ENCODE data around the gene EPHB1. TPM values are rescaled to one million over a fixed set of nuclear protein-coding genes. Genes with fewer than 3 reads are reported as not detected.

EPHB1 gene
- total RNA-seq, 1 experiment from 2014 or later = 2.8 TPM

DNA sequence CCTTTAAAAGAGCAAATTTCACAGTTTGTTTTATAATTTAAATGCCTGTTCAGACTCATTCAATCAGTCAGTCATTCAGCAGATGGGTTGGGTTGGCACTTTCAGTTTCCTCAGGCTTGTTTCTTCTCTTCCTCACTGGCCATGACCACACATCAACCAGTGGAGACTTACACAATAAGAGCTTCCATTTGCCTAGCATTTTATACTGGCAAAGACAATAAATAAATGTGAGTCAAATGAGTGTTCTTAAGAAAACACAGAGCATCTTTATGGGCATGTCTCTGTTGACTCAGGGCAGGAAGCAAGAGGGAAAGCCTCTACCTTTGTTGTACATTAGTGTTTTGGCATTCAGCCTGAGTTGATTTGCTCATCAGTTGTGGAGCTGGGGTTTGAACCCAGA, 122.6 kb downstream of the EPHB1 start:
- Histone ChIP-seq H2AFZ (ENCODE audit: low read length) (no peak overlapping the region), H3K4me1 (ENCODE audit: insufficient read depth, low read length) (no peaks in the 10 kb centered on the region), H3K23ac (ENCODE audit: insufficient read length, low read depth, low read length) (no peak overlapping the region), H4K5ac (ENCODE audit: insufficient read length, low read depth, low read length) (no peak overlapping the region), H4K8ac (replicated peaks; ENCODE audit: insufficient read length, low read depth, low read length) (no peak overlapping the region), H3K9ac (ENCODE audit: extremely low read depth, insufficient read length, low read length) (no peak overlapping the region), H2BK20ac (ENCODE audit: low read depth, low read length, poor library complexity, severe bottlenecking) (no peak overlapping the region), H2BK15ac (ENCODE audit: low read depth, low read length) (no peak overlapping the region), H3K23me2 (ENCODE audit: insufficient read length, low read depth, low read length, poor library complexity, severe bottlenecking) (no peaks in the 10 kb centered on the region), H4K91ac (ENCODE audit: insufficient read length, low read depth, low read length) (no peak overlapping the region), H3K79me2 (ENCODE audit: insufficient read depth, low read length) (no peaks in the 10 kb centered on the region), H3K4me2 (ENCODE audit: insufficient read depth, insufficient read length, low read length) (no peak overlapping the region), H3K9me3 (ENCODE audit: control insufficient read depth, low read depth, low read length) (no peaks in the 10 kb centered on the region), H3K14ac (ENCODE audit: insufficient read depth, low read length) (no peak overlapping the region), H3K4ac (ENCODE audit: low read depth, low read length) (no peak overlapping the region), H2BK12ac (ENCODE audit: insufficient read length, low read depth, low read length) (no peak overlapping the region), H2BK120ac (ENCODE audit: low read depth, low read length, poor library complexity, severe bottlenecking) (no peak overlapping the region), H3K27me3 (ENCODE audit: insufficient read depth, low read length) (no peaks in the 10 kb centered on the region), H3K56ac (ENCODE audit: insufficient read length, low read depth, low read length) (no peak overlapping the region), H3K79me1 (ENCODE audit: insufficient read depth, low read depth, low read length, poor library complexity, severe bottlenecking) (no peaks in the 10 kb centered on the region), H3K27ac (ENCODE audit: insufficient read length, low read depth, low read length) (no peak overlapping the region), H3K18ac (ENCODE audit: insufficient read length, low read depth, low read length) (no peak overlapping the region), H4K20me1 (ENCODE audit: control insufficient read depth, insufficient read depth, insufficient read length) (no peaks in the 10 kb centered on the region), H2AK5ac (ENCODE audit: insufficient read length, low read length) (no peak overlapping the region), H2BK5ac (ENCODE audit: insufficient read length, low read length) (no peak overlapping the region), H3T11ph (ENCODE audit: low read length) (no peak overlapping the region)
- Mint-ChIP-seq H3K27me3 (ENCODE audit: low read depth) (peaks cover 9% of the 10 kb centered on the region), H3K9me3 (peaks cover 0 to 6% of the 10 kb centered on the region in 2 experiments; a peak in 2 of 5 replicates), H3K27ac (no peak overlapping the region), H3K36me3 (ENCODE audit: insufficient read depth in 1 of 3, low read depth in 3 of 3) (peaks cover 0 to 9% (median 0%) of the 10 kb centered on the region in 3 experiments; a peak in 3 of 7 replicates), H3K4me3 (no peak overlapping the region), H3K4me1 (peaks cover 3 to 12% of the 10 kb centered on the region in 2 experiments; a peak in 3 of 4 replicates)
- no peak for DNase-seq
- TF ChIP-seq, protein P1, sequence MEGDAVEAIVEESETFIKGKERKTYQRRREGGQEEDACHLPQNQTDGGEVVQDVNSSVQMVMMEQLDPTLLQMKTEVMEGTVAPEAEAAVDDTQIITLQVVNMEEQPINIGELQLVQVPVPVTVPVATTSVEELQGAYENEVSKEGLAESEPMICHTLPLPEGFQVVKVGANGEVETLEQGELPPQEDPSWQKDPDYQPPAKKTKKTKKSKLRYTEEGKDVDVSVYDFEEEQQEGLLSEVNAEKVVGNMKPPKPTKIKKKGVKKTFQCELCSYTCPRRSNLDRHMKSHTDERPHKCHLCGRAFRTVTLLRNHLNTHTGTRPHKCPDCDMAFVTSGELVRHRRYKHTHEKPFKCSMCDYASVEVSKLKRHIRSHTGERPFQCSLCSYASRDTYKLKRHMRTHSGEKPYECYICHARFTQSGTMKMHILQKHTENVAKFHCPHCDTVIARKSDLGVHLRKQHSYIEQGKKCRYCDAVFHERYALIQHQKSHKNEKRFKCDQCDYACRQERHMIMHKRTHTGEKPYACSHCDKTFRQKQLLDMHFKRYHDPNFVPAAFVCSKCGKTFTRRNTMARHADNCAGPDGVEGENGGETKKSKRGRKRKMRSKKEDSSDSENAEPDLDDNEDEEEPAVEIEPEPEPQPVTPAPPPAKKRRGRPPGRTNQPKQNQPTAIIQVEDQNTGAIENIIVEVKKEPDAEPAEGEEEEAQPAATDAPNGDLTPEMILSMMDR (conservative IDR thresholded peaks at IDR 0.05) = no peak

All from H9 (cell line).